Measurements from ENCODE around the gene CCDC13. TPM values are rescaled to one million over a fixed set of nuclear protein-coding genes. Genes with fewer than 3 reads are reported as not detected.
A peak's percentile ranks its signal among the peaks of the same experiment; 100 is the strongest.

CCDC13 gene
- total and polyA plus RNA-seq, 2 of the 13 experiments (the other 11 are each of a cell fraction or from before 2014, with no cell fraction given), result 0.22 to 0.51 TPM

- TF ChIP-seq HDAC6 (IDR thresholded peaks at IDR 0.05; ENCODE audit: low read depth, low read length) (no peak), ZNF225 (CRISPR knock-in tag; IDR thresholded peaks at IDR 0.05) (no peak), ZNF10 (CRISPR knock-in tag; IDR thresholded peaks at IDR 0.05; ENCODE audit: borderline replicate concordance, low read depth) (no peak), IRX3 (CRISPR knock-in tag; IDR thresholded peaks at IDR 0.05; ENCODE audit: borderline replicate concordance, low read depth) (no peak), ZNF3 (CRISPR knock-in tag; IDR thresholded peaks at IDR 0.05) (no peak), HMGXB4 (CRISPR knock-in tag; IDR thresholded peaks at IDR 0.05; ENCODE audit: borderline replicate concordance in 1 of 2, low read depth in 1 of 2) (peak in 1 of 2 experiments; percentile 72; a peak in 3 of 4 replicates), ESRRA (CRISPR knock-in tag; IDR thresholded peaks at IDR 0.05; ENCODE audit: low read depth) (no peak), REPIN1 (CRISPR knock-in tag; IDR thresholded peaks at IDR 0.05; ENCODE audit: borderline replicate concordance, low read depth) (no peak; the same call in 1 of the 2 replicates), RXRB (CRISPR knock-in tag; IDR thresholded peaks at IDR 0.05; ENCODE audit: borderline replicate concordance) (0 out of 2 replicates have a peak, but pooled peaks have one; percentile 12), ZNF703 (CRISPR knock-in tag; IDR thresholded peaks at IDR 0.05; ENCODE audit: borderline replicate concordance) (no peak), ZBTB4 (CRISPR knock-in tag; IDR thresholded peaks at IDR 0.05; ENCODE audit: borderline replicate concordance) (peak; percentile 87), ZBTB7A (CRISPR knock-in tag; IDR thresholded peaks at IDR 0.05) (no peak), ISL2 (CRISPR knock-in tag; IDR thresholded peaks at IDR 0.05) (peak; percentile 28; the same call in 1 of the 2 replicates), RFX1 (IDR thresholded peaks at IDR 0.05) (no peak), SPEN (CRISPR knock-in tag; IDR thresholded peaks at IDR 0.05; ENCODE audit: low read depth) (peak; percentile 49; the same call in 1 of the 2 replicates), ZNF136 (CRISPR knock-in tag; IDR thresholded peaks at IDR 0.05; ENCODE audit: low read depth) (0 out of 2 replicates have a peak, but pooled peaks have one; percentile 29), XRCC5 (optimal IDR thresholded peaks at IDR 0.05; ENCODE audit: low read length) (no peak), GRHL1 (CRISPR knock-in tag; conservative IDR thresholded peaks at IDR 0.05) (no peak), ONECUT2 (CRISPR knock-in tag; IDR thresholded peaks at IDR 0.05) (no peak), HOXA9 (CRISPR knock-in tag; IDR thresholded peaks at IDR 0.05; ENCODE audit: borderline replicate concordance) (no peak), ZNF101 (CRISPR knock-in tag; IDR thresholded peaks at IDR 0.05; ENCODE audit: borderline replicate concordance, low read depth) (no peak), ZNF616 (CRISPR knock-in tag; IDR thresholded peaks at IDR 0.05; ENCODE audit: low read depth) (no peak)
Measured at GRCh38 chr3:42732829-42733459, 40.1 kb downstream of the CCDC13 start (continued).

All from HepG2 (cell line).